Erythroblast (primary cell): ENCODE measurements around the gene HS3ST4.

Source experiments
- GATA1 ChIP-seq: IDR thresholded peaks from 2 replicates; pipeline ENCODE4 v1.6.1; 2011; ENCODE audit warnings: low read depth, mild to moderate bottlenecking, control low read depth, low read length, moderate library complexity
- POLR2A ChIP-seq: IDR thresholded peaks from 2 replicates; pipeline ENCODE4 v1.6.1; 2011; ENCODE audit warnings: mild to moderate bottlenecking, low read length

- no peak for TF ChIP-seq GATA1
- no peak for TF ChIP-seq POLR2A
Measured at GRCh38 chr16:26134588-26134987, 442.8 kb downstream of the HS3ST4 start.
